K562 (cell line): Measurements from ENCODE around the gene ZACN.

Experiments used
- CCAR2 ChIP-seq: fragments of 200-400 bp; formaldehyde crosslinking; IDR thresholded peaks from 2 replicates; pipeline ENCODE4 v1.6.1; 2017; ENCODE audit warnings: mild to moderate bottlenecking, low read depth, low read length
- JUNB ChIP-seq: fragments of 450-650 bp; formaldehyde crosslinking; conservative IDR thresholded peaks from 2 replicates; pipeline ENCODE4 v1.4.0; 2020; ENCODE audit warnings: mild to moderate bottlenecking
- MYBL2 ChIP-seq, 2 experiments: fragments of 450-650 bp in 1 of 2; sonication (generic) in 1 of 2; formaldehyde crosslinking in 1 of 2; IDR thresholded peaks; 2 replicates each; pipeline versions ENCODE4 v1.6.1 to v1.8.1; 2017 to 2022; ENCODE audit warnings: borderline replicate concordance in 1 of 2, inconsistent platforms in 1 of 2, low read depth in 1 of 2, mild to moderate bottlenecking in 1 of 2, missing genetic modification reagents in 1 of 2, moderate library complexity in 1 of 2
- POU5F1 ChIP-seq: fragments of 150-350 bp; IDR thresholded peaks from 2 replicates; pipeline ENCODE4 v1.6.1; 2014; ENCODE audit warnings: borderline replicate concordance, low read length, low read depth, mild to moderate bottlenecking; ENCODE audit not compliant: partially characterized antibody
- TSC22D4 ChIP-seq: fragments of 450-650 bp; IDR thresholded peaks from 2 replicates; pipeline ENCODE4 v1.6.1; 2016; ENCODE audit warnings: missing genetic modification characterization, missing biosample characterization, control low read depth
- ZNF561 ChIP-seq: fragments of 450-650 bp; formaldehyde crosslinking; conservative IDR thresholded peaks from 2 replicates; pipeline ENCODE4 v1.4.0; 2020; ENCODE audit warnings: mild to moderate bottlenecking, moderate library complexity
- ZNF780A ChIP-seq: fragments of 250-450 bp; sonication (Bioruptor Pico); IDR thresholded peaks from 2 replicates; pipeline ENCODE4 v1.5.0; 2021; ENCODE audit warnings: mild to moderate bottlenecking
- TF ChIP-seq, protein P1 (sequence below): sonication (generic); formaldehyde crosslinking; IDR thresholded peaks from 2 replicates; pipeline ENCODE4 v1.5.0; 2020; ENCODE audit warnings: missing genetic modification reagents
- TF ChIP-seq, protein P2 (sequence below): fragments of 450-650 bp; conservative IDR thresholded peaks from 2 replicates; pipeline ENCODE4 v1.6.1; 2016; ENCODE audit warnings: missing genetic modification characterization, low read depth, mild to moderate bottlenecking, control low read depth, missing compliant biosample characterization
- TF ChIP-seq, protein P3 (sequence below), 2 experiments: fragments of 450-650 bp in 1 of 2; IDR thresholded peaks; 2 replicates each; pipeline ENCODE4 v1.6.1; 2011 to 2017; ENCODE audit warnings: low read depth in 2 of 2, antibody characterized with exemption in 1 of 2, borderline replicate concordance in 1 of 2, low read length in 1 of 2, mild to moderate bottlenecking in 1 of 2, mixed read lengths in 1 of 2; ENCODE audit not compliant: control insufficient read depth in 1 of 2
- TF ChIP-seq, protein P4 (sequence below): fragments of 250-450 bp; sonication (Bioruptor Pico); IDR thresholded peaks from 2 replicates; pipeline ENCODE4 v1.5.0; 2020; ENCODE audit warnings: mild to moderate bottlenecking, borderline replicate concordance
- TF ChIP-seq, protein P5 (sequence below): sonication (generic); formaldehyde crosslinking; IDR thresholded peaks from 2 replicates; pipeline ENCODE4 v1.8.0; 2023; ENCODE audit warnings: mild to moderate bottlenecking, missing genetic modification reagents
- TF ChIP-seq, protein P6 (sequence below), 3 experiments: IDR thresholded peaks in 2 of 3; conservative IDR thresholded peaks in 1 of 3; 2 replicates each; pipeline ENCODE4 v1.5.1; 2011 to 2012; ENCODE audit warnings: low read length in 3 of 3, mild to moderate bottlenecking in 3 of 3, control low read depth in 2 of 3, improper control_type of control experiment in 1 of 3, inconsistent platforms in 1 of 3, low read depth in 1 of 3, mixed read lengths in 1 of 3, moderate library complexity in 1 of 3; ENCODE audit not compliant: insufficient read depth in 2 of 3
- TF ChIP-seq, protein P7 (sequence below): fragments of 450-650 bp; formaldehyde crosslinking; IDR thresholded peaks from 2 replicates; pipeline ENCODE4 v1.4.0; 2022; ENCODE audit warnings: missing genetic modification characterization

DNA sequence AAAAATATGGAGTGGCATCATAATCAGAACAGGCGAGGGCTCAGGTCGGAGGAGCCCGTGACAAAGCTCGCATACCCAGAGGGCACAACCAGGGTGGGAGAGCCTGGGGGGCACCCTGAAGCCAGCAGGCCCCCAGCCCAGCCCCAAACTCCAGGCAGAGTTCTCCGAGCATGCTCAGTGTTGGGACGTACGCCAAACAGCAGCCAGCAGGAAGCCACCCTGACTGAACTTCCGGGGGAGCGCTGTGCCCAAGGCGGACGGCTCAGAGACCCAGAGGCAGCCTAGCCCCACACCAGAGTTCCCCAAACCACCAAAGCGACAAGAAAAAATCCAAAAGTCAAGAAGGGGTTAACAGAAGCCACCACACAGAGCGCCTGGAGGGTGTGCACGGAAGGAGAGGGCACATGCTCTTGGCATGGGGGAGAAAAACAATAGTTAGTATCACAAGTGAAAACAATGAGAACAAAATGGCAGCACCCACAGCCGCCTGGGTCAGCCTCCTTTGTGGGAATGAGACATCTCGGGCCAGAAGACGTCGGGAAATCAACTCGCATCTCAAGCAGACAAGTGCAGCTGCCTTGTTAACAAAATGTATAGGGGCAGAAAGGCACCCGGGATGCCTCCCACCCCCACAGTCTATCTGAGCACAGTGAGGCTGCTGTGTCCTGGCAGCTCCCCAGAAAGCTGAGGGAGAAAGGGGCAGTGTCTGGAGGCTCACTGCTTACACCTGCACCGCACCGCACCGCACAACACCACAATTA is 12.7 kb downstream of the ZACN start:
- TF ChIP-seq, protein P1, sequence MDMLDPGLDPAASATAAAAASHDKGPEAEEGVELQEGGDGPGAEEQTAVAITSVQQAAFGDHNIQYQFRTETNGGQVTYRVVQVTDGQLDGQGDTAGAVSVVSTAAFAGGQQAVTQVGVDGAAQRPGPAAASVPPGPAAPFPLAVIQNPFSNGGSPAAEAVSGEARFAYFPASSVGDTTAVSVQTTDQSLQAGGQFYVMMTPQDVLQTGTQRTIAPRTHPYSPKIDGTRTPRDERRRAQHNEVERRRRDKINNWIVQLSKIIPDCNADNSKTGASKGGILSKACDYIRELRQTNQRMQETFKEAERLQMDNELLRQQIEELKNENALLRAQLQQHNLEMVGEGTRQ (CRISPR knock-in tag): no peak
- TF ChIP-seq ZNF561 (CRISPR knock-in tag) (no peak), CCAR2 (no peak), MYBL2 (IDR thresholded peaks at IDR 0.05; ENCODE audit: low read depth) (no peak), MYBL2 (CRISPR knock-in tag; IDR thresholded peaks at IDR 0.05; ENCODE audit: borderline replicate concordance) (no peak), JUNB (CRISPR knock-in tag) (no peak), TSC22D4 (no peak), POU5F1 (no peak), ZNF780A (CRISPR knock-in tag) (no peak)
- TF ChIP-seq, protein P2, sequence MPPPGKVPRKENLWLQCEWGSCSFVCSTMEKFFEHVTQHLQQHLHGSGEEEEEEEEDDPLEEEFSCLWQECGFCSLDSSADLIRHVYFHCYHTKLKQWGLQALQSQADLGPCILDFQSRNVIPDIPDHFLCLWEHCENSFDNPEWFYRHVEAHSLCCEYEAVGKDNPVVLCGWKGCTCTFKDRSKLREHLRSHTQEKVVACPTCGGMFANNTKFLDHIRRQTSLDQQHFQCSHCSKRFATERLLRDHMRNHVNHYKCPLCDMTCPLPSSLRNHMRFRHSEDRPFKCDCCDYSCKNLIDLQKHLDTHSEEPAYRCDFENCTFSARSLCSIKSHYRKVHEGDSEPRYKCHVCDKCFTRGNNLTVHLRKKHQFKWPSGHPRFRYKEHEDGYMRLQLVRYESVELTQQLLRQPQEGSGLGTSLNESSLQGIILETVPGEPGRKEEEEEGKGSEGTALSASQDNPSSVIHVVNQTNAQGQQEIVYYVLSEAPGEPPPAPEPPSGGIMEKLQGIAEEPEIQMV (tag): no peak
- TF ChIP-seq, protein P3, sequence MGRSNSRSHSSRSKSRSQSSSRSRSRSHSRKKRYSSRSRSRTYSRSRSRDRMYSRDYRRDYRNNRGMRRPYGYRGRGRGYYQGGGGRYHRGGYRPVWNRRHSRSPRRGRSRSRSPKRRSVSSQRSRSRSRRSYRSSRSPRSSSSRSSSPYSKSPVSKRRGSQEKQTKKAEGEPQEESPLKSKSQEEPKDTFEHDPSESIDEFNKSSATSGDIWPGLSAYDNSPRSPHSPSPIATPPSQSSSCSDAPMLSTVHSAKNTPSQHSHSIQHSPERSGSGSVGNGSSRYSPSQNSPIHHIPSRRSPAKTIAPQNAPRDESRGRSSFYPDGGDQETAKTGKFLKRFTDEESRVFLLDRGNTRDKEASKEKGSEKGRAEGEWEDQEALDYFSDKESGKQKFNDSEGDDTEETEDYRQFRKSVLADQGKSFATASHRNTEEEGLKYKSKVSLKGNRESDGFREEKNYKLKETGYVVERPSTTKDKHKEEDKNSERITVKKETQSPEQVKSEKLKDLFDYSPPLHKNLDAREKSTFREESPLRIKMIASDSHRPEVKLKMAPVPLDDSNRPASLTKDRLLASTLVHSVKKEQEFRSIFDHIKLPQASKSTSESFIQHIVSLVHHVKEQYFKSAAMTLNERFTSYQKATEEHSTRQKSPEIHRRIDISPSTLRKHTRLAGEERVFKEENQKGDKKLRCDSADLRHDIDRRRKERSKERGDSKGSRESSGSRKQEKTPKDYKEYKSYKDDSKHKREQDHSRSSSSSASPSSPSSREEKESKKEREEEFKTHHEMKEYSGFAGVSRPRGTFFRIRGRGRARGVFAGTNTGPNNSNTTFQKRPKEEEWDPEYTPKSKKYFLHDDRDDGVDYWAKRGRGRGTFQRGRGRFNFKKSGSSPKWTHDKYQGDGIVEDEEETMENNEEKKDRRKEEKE (IDR thresholded peaks at IDR 0.05; ENCODE audit: borderline replicate concordance in 1 of 2, control insufficient read depth in 1 of 2, low read depth in 2 of 2, low read length in 1 of 2): no peak
- TF ChIP-seq, protein P4, sequence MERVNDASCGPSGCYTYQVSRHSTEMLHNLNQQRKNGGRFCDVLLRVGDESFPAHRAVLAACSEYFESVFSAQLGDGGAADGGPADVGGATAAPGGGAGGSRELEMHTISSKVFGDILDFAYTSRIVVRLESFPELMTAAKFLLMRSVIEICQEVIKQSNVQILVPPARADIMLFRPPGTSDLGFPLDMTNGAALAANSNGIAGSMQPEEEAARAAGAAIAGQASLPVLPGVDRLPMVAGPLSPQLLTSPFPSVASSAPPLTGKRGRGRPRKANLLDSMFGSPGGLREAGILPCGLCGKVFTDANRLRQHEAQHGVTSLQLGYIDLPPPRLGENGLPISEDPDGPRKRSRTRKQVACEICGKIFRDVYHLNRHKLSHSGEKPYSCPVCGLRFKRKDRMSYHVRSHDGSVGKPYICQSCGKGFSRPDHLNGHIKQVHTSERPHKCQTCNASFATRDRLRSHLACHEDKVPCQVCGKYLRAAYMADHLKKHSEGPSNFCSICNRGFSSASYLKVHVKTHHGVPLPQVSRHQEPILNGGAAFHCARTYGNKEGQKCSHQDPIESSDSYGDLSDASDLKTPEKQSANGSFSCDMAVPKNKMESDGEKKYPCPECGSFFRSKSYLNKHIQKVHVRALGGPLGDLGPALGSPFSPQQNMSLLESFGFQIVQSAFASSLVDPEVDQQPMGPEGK (CRISPR knock-in tag): no peak
- TF ChIP-seq, protein P5, sequence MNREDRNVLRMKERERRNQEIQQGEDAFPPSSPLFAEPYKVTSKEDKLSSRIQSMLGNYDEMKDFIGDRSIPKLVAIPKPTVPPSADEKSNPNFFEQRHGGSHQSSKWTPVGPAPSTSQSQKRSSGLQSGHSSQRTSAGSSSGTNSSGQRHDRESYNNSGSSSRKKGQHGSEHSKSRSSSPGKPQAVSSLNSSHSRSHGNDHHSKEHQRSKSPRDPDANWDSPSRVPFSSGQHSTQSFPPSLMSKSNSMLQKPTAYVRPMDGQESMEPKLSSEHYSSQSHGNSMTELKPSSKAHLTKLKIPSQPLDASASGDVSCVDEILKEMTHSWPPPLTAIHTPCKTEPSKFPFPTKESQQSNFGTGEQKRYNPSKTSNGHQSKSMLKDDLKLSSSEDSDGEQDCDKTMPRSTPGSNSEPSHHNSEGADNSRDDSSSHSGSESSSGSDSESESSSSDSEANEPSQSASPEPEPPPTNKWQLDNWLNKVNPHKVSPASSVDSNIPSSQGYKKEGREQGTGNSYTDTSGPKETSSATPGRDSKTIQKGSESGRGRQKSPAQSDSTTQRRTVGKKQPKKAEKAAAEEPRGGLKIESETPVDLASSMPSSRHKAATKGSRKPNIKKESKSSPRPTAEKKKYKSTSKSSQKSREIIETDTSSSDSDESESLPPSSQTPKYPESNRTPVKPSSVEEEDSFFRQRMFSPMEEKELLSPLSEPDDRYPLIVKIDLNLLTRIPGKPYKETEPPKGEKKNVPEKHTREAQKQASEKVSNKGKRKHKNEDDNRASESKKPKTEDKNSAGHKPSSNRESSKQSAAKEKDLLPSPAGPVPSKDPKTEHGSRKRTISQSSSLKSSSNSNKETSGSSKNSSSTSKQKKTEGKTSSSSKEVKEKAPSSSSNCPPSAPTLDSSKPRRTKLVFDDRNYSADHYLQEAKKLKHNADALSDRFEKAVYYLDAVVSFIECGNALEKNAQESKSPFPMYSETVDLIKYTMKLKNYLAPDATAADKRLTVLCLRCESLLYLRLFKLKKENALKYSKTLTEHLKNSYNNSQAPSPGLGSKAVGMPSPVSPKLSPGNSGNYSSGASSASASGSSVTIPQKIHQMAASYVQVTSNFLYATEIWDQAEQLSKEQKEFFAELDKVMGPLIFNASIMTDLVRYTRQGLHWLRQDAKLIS (CRISPR knock-in tag): no peak
- TF ChIP-seq, protein P6, sequence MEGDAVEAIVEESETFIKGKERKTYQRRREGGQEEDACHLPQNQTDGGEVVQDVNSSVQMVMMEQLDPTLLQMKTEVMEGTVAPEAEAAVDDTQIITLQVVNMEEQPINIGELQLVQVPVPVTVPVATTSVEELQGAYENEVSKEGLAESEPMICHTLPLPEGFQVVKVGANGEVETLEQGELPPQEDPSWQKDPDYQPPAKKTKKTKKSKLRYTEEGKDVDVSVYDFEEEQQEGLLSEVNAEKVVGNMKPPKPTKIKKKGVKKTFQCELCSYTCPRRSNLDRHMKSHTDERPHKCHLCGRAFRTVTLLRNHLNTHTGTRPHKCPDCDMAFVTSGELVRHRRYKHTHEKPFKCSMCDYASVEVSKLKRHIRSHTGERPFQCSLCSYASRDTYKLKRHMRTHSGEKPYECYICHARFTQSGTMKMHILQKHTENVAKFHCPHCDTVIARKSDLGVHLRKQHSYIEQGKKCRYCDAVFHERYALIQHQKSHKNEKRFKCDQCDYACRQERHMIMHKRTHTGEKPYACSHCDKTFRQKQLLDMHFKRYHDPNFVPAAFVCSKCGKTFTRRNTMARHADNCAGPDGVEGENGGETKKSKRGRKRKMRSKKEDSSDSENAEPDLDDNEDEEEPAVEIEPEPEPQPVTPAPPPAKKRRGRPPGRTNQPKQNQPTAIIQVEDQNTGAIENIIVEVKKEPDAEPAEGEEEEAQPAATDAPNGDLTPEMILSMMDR (IDR thresholded peaks at IDR 0.05 in 2 of 3, conservative IDR thresholded peaks at IDR 0.05 in 1 of 3; ENCODE audit: insufficient read depth in 2 of 3, low read depth in 1 of 3, low read length in 3 of 3): no peak
- TF ChIP-seq, protein P7, sequence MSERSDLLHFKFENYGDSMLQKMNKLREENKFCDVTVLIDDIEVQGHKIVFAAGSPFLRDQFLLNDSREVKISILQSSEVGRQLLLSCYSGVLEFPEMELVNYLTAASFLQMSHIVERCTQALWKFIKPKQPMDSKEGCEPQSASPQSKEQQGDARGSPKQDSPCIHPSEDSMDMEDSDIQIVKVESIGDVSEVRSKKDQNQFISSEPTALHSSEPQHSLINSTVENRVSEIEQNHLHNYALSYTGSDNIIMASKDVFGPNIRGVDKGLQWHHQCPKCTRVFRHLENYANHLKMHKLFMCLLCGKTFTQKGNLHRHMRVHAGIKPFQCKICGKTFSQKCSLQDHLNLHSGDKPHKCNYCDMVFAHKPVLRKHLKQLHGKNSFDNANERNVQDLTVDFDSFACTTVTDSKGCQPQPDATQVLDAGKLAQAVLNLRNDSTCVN: no peak
